GM12892 (cell line): Measurements from ENCODE around the gene TRIM17.

Experiments
- POLR2A ChIP-seq: IDR thresholded peaks from 2 replicates; pipeline ENCODE4 v1.6.1; 2011; ENCODE audit warnings: low read depth, low read length, control low read depth
- POLR2AphosphoS5 ChIP-seq: IDR thresholded peaks from 2 replicates; pipeline ENCODE4 v1.6.1; 2011; ENCODE audit warnings: low read depth, low read length, control low read depth
- TAF1 ChIP-seq: IDR thresholded peaks from 2 replicates; pipeline ENCODE4 v1.6.1; 2011; ENCODE audit warnings: low read depth, mild to moderate bottlenecking, control low read depth, low read length, borderline replicate concordance

DNA sequence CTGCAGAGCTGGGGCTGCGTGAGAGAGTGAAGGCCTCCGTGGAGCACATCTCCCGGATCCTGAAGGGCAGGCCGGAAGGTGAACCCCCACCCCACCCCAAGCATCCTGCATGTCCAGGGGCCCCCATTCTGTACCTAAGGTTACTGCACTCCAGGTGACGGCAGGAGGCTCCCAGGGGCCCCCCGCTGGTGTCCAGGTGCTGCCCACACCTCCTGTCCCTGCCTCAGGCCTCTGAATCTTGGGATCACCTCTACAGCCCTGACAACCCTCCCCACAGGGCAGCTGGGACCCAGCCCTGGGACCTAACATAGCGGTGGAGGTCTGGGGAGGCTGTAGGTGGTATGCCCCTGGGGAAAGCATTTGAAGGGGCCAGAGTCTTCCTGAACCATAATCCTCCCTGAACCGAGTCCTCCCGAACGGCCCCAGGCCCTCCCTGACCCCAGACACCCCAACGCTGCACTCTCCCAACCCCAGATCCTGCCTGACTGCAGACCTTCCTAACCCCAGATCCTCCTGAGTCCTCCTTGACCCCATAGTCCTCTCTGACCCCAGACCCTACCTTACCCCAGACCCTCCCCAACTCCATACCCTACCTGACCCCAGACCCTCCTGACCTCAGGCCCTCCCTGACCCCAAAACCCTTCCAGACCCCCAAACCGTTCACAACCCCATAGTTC is 43.5 kb downstream of the TRIM17 start:
- TF ChIP-seq TAF1 (no peak), POLR2A (no peak), POLR2AphosphoS5 (no peak)
